Measurements from ENCODE around the gene MORC1. TPM values are rescaled to one million over a fixed set of nuclear protein-coding genes. Genes with fewer than 3 reads are reported as not detected.

The MORC1 gene
- total and polyA plus RNA-seq, 12 donors: not detected

GRCh38 chr3:109116031-109116430 lies 1.9 kb downstream of the MORC1 start:
- H3K4me3 ChIP-seq: no peak overlapping the region
- no peak overlapping the region for H3K27ac ChIP-seq
- ATAC-seq (no peak), DNase-seq (no peak)
- intact Hi-C loops (cut with DNase I): no loop called here
- WGBS, 2 donors: 80 to 81% methylated on average over 2 of the region's 2 CpGs
- H3K27me3 ChIP-seq: peaks cover 0 to 5% (median 0%) of the 10 kb centered on the region in 7 donors
- H3K36me3 ChIP-seq: no peaks in the 10 kb centered on the region
- TF ChIP-seq, protein P1, sequence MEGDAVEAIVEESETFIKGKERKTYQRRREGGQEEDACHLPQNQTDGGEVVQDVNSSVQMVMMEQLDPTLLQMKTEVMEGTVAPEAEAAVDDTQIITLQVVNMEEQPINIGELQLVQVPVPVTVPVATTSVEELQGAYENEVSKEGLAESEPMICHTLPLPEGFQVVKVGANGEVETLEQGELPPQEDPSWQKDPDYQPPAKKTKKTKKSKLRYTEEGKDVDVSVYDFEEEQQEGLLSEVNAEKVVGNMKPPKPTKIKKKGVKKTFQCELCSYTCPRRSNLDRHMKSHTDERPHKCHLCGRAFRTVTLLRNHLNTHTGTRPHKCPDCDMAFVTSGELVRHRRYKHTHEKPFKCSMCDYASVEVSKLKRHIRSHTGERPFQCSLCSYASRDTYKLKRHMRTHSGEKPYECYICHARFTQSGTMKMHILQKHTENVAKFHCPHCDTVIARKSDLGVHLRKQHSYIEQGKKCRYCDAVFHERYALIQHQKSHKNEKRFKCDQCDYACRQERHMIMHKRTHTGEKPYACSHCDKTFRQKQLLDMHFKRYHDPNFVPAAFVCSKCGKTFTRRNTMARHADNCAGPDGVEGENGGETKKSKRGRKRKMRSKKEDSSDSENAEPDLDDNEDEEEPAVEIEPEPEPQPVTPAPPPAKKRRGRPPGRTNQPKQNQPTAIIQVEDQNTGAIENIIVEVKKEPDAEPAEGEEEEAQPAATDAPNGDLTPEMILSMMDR (IDR thresholded peaks at IDR 0.05): no peak
- no peaks in the 10 kb centered on the region for H3K4me1 ChIP-seq
- no peaks in the 10 kb centered on the region for H3K9me3 ChIP-seq

DNA sequence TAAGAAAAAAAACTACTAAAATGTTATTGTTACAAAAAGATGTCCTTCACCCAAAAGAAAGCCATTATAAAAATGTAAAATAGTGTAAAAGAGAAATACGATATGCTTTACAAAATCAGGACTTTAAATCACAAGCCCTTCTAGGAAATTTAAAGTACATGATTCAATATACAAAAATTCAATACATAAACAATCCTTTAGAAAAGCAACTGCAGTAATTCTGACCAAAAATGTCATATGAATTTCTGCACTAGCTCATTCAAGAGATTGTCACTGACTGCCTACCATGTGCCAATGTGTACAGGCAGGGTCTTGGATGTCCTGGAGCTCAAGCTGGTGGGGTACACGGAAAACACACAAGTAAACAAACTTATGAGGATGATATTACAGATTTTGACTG lies 2.5 kb downstream of the MORC1 start:
- no peak overlapping the region for H3K4me3 ChIP-seq
- no peaks in the 10 kb centered on the region for H3K36me3 ChIP-seq
- DNase-seq (no peak), ATAC-seq (no peak)
- no peaks in the 10 kb centered on the region for H3K4me1 ChIP-seq
- intact Hi-C loops (cut with DNase I): no loop called here
- no peak overlapping the region for H3K27ac ChIP-seq
- H3K9me3 ChIP-seq: no peaks in the 10 kb centered on the region
- TF ChIP-seq, protein P1 (IDR thresholded peaks at IDR 0.05): no peak
- peaks cover 0 to 5% (median 0%) of the 10 kb centered on the region in 7 donors for H3K27me3 ChIP-seq
- WGBS, 2 donors: 75 to 78% methylated on average over 2 of the region's 2 CpGs

GRCh38 chr3:109114746-109115145 lies 3.2 kb downstream of the MORC1 start:
- WGBS, 2 donors: 72 to 81% methylated on average over 4 of the region's 4 CpGs
- Histone ChIP-seq H3K4me3 (no peak overlapping the region), H3K27ac (no peak overlapping the region), H3K36me3 (no peaks in the 10 kb centered on the region), H3K4me1 (no peaks in the 10 kb centered on the region), H3K9me3 (no peaks in the 10 kb centered on the region), H3K27me3 (peaks cover 0 to 5% (median 0%) of the 10 kb centered on the region in 7 donors)
- no peak for ATAC-seq
- intact Hi-C loops (cut with DNase I): no loop called here
- no peak for DNase-seq
- TF ChIP-seq, protein P1 (IDR thresholded peaks at IDR 0.05): no peak

DNA sequence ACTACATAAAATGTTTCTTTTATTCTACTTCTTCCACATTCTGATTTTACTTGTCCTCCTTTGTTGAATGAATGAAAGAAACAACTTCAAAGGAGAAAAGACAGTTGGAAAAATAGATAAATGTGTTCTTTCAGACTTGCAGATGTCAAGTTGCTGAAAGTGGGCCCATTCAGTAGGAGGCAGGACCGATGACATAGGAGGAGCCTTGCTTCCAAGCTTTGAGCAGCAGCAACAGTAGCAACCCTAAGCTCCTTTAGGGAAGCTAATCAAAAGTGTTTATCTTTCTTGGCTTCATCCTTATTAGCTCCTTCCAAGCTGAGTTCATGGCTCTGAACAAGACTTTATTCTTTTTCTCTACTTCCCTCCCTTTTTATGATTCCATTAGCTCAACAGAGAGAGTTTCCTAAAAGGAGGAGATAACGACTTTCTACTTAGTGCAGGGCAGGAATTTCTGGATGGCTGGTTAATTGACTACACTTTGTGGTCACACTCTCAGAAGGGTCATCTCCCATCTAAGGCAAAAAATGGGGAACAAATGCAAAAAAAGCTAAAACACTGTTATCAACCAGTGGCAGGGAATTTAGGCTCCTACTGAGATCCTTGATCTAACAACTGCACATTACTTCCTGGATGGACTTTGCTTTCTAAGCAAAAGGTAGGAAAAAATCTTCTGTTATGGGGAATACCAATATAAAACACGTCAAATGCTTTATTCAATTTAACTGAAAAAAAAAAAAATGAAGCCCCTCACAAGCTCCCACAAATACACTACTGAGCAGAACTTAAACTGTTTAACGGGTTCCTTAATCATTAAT lies 4.8 kb downstream of the MORC1 start:
- intact Hi-C loops (cut with DNase I): no loop called here
- H3K4me3 ChIP-seq: no peak overlapping the region
- H3K4me1 ChIP-seq: no peaks in the 10 kb centered on the region
- DNase-seq (peak in 1 of 2 donors; percentile 4), ATAC-seq (peak in 3 of 8 donors; percentile 16 to 69 (median 49))
- TF ChIP-seq, protein P1 (IDR thresholded peaks at IDR 0.05): no peak
- WGBS, 2 donors: 60% methylated on average over 4 of the region's 4 CpGs
- H3K27ac ChIP-seq: no peak overlapping the region
- peaks cover 0 to 5% (median 0%) of the 10 kb centered on the region in 7 donors for H3K27me3 ChIP-seq
- no peaks in the 10 kb centered on the region for H3K9me3 ChIP-seq
- no peaks in the 10 kb centered on the region for H3K36me3 ChIP-seq
